Activated naive CD8-positive, alpha-beta T cell treated with anti-CD3 and anti-CD28 coated beads, Interleukin-2, amount 10 ng/mL, durations not matched to agents 7 days and 5 days (primary cell): ENCODE results near the gene UBE2D2. TPM values are rescaled to one million over a fixed set of nuclear protein-coding genes. Genes with fewer than 3 reads are reported as not detected.
A peak's percentile ranks its signal among the peaks of the same experiment; 100 is the strongest.
"Not testable (repeated sequence)": the region's sequence is repeated elsewhere in the genome, so short reads cannot be mapped to it uniquely, and the experiment has no call there.

ENCODE experiments used
- ATAC-seq: fragments of 150-1000 bp; cut with Tn5 transposase; one replicate; pipeline ENCODE4 v1.10.0; 2021; ENCODE audit warnings: low read depth, moderate library complexity
- POLR2A ChIA-PET: fragments of 350-600 bp; sonication (Branson Sonifier 250); formaldehyde crosslinking; loops from one replicate; lab custom pipeline; 2021; ENCODE audit warnings: antibody characterized with exemption; lab: Charles Lee
- DNase-seq: peaks from one replicate; pipeline ENCODE4 v3.0.0; 2021
- H3K27ac Mint-ChIP-seq: one replicate; pipeline ENCODE4 v1.8.0; 2022; ENCODE audit warnings: mild to moderate bottlenecking, mixed read lengths
- H3K27me3 Mint-ChIP-seq: one replicate; pipeline ENCODE4 v1.8.0; 2022; ENCODE audit warnings: mild to moderate bottlenecking, moderate library complexity, mixed read lengths
- H3K36me3 Mint-ChIP-seq: one replicate; pipeline ENCODE4 v1.8.0; 2021; ENCODE audit warnings: mild to moderate bottlenecking, mixed read lengths
- H3K4me1 Mint-ChIP-seq: one replicate; pipeline ENCODE4 v1.8.0; 2021; ENCODE audit warnings: mixed read lengths
- H3K4me3 Mint-ChIP-seq: one replicate; pipeline ENCODE4 v1.8.0; 2022; ENCODE audit warnings: mild to moderate bottlenecking, moderate library complexity, mixed read lengths
- H3K9me3 Mint-ChIP-seq: one replicate; pipeline ENCODE4 v1.8.0; 2021; ENCODE audit warnings: mixed read lengths
- total RNA-seq, 2 experiments: library from RNA; stranded (reverse); gene quantifications; one replicate each; pipeline ENCODE4 v1.2.3, GENCODE V29; 2021

Gene UBE2D2
- total RNA-seq, 2 experiments from 2014 or later = 200 to 217 TPM

DNA sequence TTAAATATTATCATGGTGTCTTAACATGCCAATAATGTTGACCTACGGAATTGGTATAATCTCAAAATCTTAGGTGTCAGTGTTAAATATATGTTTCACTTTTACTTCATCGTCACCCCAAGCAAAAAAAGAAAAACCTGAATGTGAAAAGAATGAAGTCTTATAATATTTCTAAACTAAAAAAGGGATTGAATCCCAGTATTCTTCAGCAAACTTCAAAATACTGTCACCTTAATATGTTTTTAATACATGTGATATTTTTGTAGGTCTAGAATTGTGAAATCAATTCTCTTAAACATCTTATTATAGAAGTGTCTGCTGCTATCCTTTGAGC, 14.1 kb downstream of the UBE2D2 start:
- Mint-ChIP-seq H3K4me1 (peaks cover 56% of the 10 kb centered on the region), H3K4me3 (peak overlapping the region; percentile 80)

DNA sequence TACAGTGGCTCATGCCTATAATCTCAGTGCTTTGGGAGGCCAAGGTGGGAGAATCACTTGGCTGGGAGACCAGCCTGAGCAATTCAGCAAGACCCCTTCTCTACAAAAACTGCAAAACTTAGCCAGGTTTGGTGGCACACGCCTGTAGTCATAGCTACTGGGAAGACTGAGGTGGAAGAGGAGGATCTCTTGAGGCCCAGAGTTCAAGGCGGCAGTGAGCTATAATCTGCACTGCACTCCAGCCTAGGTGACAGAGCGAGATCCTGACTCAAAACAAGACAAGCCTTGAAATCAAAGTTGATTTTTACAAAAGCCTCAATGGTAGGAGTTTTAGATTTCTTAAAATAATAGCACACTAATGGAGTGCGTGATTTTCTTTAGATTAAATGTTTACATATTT, 14.6 kb downstream of the UBE2D2 start:
- DNase-seq = no peak
- H3K36me3 Mint-ChIP-seq = peaks cover 13% of the 10 kb centered on the region
- H3K27me3 Mint-ChIP-seq = no peaks in the 10 kb centered on the region
- POLR2A ChIA-PET = interaction anchor here (2.4 to 5.6 kb wide), 2 partner anchors 10 to 14 kb away, joined by 8 to 33 read pairs; partner anchors contain the start of gene UBE2D2
- peak overlapping the region; percentile 89 for H3K27ac Mint-ChIP-seq
- H3K4me3 Mint-ChIP-seq = peak overlapping the region; percentile 80
- H3K4me1 Mint-ChIP-seq = peaks cover 54% of the 10 kb centered on the region
- ATAC-seq = peak; percentile 34
- H3K9me3 Mint-ChIP-seq = no peaks in the 10 kb centered on the region

More for the DNA sequence above, 14.1 kb downstream of the UBE2D2 start:
- H3K27me3 Mint-ChIP-seq = no peaks in the 10 kb centered on the region
- H3K36me3 Mint-ChIP-seq = peaks cover 13% of the 10 kb centered on the region
- H3K9me3 Mint-ChIP-seq = no peaks in the 10 kb centered on the region
- POLR2A ChIA-PET = interaction anchor here (2.4 to 5.6 kb wide), 2 partner anchors 9 to 13 kb away, joined by 8 to 33 read pairs; partner anchors contain the start of gene UBE2D2
- no peak for DNase-seq
- ATAC-seq = no peak
- peak overlapping the region; percentile 89 for H3K27ac Mint-ChIP-seq

DNA sequence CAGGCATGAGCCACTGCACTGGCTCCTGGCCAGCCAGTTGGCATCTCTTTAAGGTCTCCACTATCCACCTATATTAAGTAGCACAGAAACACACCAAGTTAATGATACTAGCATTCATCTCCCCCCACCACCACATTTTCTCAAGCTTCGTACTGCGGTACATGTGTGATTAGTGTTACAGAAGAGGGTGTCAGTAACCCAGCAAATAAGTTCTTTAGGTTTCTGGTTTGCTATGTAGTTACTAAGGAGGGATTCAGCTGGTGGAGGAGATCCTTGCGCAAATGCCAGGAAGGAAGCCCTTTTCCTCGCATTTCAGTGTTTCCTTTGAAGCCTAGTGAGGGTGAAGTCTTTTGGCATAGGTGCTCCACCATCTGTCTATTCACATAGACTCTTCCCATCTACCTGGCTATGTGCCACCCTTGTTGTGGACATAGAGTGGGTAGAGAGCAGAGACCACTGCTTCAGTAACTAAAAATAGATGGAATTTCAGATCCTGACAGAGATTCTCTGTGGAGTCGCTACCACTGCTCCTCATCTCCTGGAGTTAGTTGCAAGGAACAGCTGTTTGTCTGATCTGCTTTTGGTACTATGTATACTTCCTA, 16.7 kb downstream of the UBE2D2 start:
- peaks cover 11% of the 10 kb centered on the region for H3K36me3 Mint-ChIP-seq
- no peak for DNase-seq
- H3K4me1 Mint-ChIP-seq = peaks cover 43% of the 10 kb centered on the region
- no peaks in the 10 kb centered on the region for H3K27me3 Mint-ChIP-seq
- POLR2A ChIA-PET = interaction anchor here (0.7 to 5.6 kb wide), 6 partner anchors 14 to 756 kb away, joined by 3 to 33 read pairs (median 6); partner anchors contain the start of gene UBE2D2
- no peak for ATAC-seq
- H3K27ac Mint-ChIP-seq = peak overlapping the region; percentile 91
- peak overlapping the region; percentile 79 for H3K4me3 Mint-ChIP-seq
- no peaks in the 10 kb centered on the region for H3K9me3 Mint-ChIP-seq

DNA sequence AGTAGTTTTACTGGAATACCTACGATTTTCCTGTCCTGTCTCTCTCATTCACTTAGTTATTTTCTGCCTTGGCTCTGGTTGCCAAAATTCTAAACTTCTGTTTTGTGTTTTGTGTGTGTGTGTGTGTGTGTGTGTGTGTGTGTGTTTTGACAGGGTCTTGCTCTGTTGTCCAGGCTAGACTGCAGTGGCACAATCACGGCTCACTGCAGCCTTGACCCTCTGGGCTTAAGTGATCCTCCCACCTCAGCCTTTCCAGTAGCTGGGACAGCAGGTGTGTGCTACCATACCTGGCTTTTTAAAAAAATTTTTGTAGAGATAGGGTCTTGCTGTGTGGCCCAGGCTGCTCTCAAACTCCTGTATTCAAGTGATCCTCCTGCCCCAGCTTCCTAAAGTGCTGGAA, 17.2 kb downstream of the UBE2D2 start:
- Mint-ChIP-seq H3K4me1 (peaks cover 43% of the 10 kb centered on the region), H3K4me3 (peak overlapping the region; percentile 79), H3K9me3 (no peaks in the 10 kb centered on the region), H3K36me3 (peaks cover 9% of the 10 kb centered on the region), H3K27me3 (no peaks in the 10 kb centered on the region), H3K27ac (peak overlapping the region; percentile 91)
- DNase-seq = no peak
- POLR2A ChIA-PET = interaction anchor here (1.0 to 5.6 kb wide), 2 partner anchors 15 to 17 kb away, joined by 8 to 33 read pairs; partner anchors contain the start of gene UBE2D2
- no peak for ATAC-seq

DNA sequence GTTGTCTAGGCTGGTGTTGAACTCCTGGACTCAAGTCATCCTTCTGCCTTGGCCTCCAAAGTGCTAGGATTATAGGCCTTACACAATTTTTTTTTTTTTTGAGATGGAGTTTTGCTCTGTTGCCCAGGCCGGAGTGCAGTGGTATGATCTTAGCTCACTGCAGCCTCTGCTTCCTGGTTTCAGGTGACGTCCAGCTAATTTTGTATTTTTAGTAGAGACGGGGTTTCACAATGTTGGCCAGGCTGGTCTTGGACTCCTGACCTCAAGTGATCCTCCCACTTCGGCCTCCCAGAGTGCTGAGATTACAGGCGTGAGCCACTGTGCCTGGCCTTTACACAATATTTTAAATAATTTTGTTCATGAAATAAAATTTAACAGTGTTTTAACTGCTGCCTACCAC, 21.0 kb downstream of the UBE2D2 start:
- DNase-seq, H3K4me3 Mint-ChIP-seq, H3K27me3 Mint-ChIP-seq, H3K27ac Mint-ChIP-seq, H3K9me3 Mint-ChIP-seq, POLR2A ChIA-PET, ATAC-seq: not testable (repeated sequence)
- H3K36me3 Mint-ChIP-seq = peaks cover 22% of the 10 kb centered on the region
- H3K4me1 Mint-ChIP-seq = peaks cover 23% of the 10 kb centered on the region

DNA sequence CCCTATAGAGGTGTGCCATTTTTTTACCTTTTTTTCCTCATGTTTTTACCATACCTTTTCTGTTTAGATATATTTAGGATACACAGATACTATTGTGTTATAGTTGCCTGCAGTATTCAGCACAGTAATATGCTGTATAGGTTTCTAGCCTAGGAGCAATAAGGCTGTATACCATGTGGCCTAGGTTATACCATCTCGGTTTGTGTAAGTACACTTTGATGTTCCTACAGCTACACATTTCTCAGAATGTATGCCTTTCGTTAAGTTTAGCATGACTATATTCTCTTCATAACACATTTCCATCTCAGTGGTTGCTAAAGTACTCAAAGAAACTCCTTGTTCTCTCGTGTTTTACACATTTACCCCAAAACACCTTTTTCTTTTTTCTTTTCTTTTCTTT, 23.0 kb downstream of the UBE2D2 start:
- DNase-seq (no peak), ATAC-seq (peak; percentile 72)
- Mint-ChIP-seq H3K27me3 (no peaks in the 10 kb centered on the region), H3K36me3 (peaks cover 21% of the 10 kb centered on the region), H3K4me1 (peaks cover 22% of the 10 kb centered on the region), H3K9me3 (no peaks in the 10 kb centered on the region), H3K4me3 (no peak overlapping the region), H3K27ac (no peak overlapping the region)
- POLR2A ChIA-PET = interaction anchor here (0.6 kb wide), 1 partner anchor 240 kb away, joined by 3 read pairs; no protein-coding TSS in a partner anchor

DNA sequence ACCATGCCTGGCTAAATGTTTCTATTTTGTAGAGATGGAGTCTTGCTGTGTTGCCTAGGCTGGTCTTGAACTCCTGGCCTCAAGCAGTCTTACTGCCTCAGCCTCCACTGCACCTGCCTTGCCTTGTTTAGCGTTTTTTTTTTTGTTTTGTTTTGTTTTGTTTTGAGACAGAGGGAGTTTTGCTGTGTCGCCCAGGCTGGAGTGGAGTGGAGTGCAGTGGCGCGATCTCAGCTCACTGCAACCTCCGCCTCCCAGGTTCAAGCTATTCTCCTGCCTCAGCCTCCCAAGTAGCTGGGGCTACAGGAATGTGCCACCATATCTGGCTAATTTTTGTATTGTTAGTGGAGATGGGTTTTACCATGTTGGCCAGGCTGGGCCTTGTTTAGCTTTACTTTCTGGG, 27.0 kb downstream of the UBE2D2 start:
- POLR2A ChIA-PET = interaction anchor here (1.3 kb wide), 1 partner anchor 11 kb away, joined by 8 read pairs; no protein-coding TSS in a partner anchor

DNA sequence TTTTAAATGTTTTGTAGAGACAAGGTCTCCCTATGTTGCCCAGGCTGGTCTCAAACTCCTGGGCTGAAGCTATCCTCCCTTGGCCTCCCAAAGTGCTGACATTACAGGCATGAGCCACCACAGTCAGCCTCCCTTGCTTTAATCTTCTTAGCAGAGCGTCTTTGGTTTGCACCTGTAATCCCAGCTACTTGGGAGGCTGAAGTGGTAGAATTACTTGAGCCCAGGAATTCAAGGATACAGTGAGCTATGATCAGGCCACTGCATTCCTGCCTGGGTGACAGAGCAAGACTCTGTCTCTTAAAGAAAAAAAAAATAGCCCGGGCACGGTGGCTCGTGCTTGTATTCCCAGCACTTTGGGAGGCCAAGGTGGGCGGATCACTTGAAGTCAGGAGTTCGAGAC, 27.8 kb downstream of the UBE2D2 start:
- H3K4me3 Mint-ChIP-seq = no peak overlapping the region
- no peaks in the 10 kb centered on the region for H3K9me3 Mint-ChIP-seq
- H3K27me3 Mint-ChIP-seq = no peaks in the 10 kb centered on the region
- no peak for ATAC-seq
- no peak overlapping the region for H3K27ac Mint-ChIP-seq
- peaks cover 21% of the 10 kb centered on the region for H3K36me3 Mint-ChIP-seq
- peaks cover 25% of the 10 kb centered on the region for H3K4me1 Mint-ChIP-seq
- no peak for DNase-seq
- POLR2A ChIA-PET = interaction anchor here (1.4 kb wide), 1 partner anchor 23 kb away, joined by 3 read pairs; no protein-coding TSS in a partner anchor

More for the DNA sequence above, 27.0 kb downstream of the UBE2D2 start:
- Mint-ChIP-seq H3K36me3 (peaks cover 24% of the 10 kb centered on the region), H3K4me1 (peaks cover 29% of the 10 kb centered on the region)
- H3K9me3 Mint-ChIP-seq, H3K27me3 Mint-ChIP-seq, H3K27ac Mint-ChIP-seq, ATAC-seq, H3K4me3 Mint-ChIP-seq, DNase-seq: not testable (repeated sequence)

DNA sequence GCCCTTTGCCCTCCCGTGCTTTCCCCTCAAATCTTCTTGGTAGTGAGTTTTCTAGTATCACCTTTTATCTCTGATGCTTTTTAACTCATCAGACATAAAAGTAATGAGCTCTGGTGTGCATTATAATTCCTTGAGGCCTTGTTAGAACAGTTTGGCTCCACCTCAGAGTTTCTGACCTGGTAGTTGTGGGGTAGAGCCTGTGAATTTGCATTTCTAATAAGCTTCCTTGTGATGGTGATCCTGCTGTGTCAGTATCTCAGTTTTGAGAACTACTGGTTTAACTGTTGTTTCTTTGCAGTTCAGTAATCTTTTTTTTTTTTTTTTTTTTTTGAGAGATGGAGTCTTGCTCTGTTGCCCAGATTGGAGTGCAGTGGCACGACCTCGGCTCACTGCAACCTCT, 31.1 kb downstream of the UBE2D2 start:
- Mint-ChIP-seq H3K4me1 (peaks cover 22% of the 10 kb centered on the region), H3K9me3 (peaks cover 2% of the 10 kb centered on the region), H3K4me3 (no peak overlapping the region), H3K27me3 (no peaks in the 10 kb centered on the region), H3K27ac (no peak overlapping the region), H3K36me3 (peaks cover 22% of the 10 kb centered on the region)
- DNase-seq (no peak), ATAC-seq (no peak)
- POLR2A ChIA-PET = interaction anchor here (1.4 kb wide), 1 partner anchor 15 kb away, joined by 3 read pairs; no protein-coding TSS in a partner anchor

DNA sequence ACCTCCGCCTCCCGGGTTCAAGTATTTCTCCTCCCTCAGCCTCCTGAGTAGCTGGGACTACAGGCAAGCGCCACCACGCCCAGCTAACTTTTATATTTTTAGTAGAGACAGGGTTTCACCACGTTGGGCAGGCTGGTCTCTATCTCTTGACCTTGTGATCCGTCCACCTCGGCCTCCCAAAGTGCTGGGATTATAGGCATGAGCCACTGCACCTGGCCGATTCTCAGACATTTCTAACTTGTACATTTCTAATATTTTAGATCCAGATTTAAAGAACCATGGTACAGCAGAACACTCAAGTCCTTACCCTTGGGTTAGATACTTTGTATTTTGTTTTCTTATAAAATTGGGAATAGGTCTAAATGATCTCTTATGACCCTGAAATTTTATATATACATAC, 31.9 kb downstream of the UBE2D2 start:
- POLR2A ChIA-PET = interaction anchor here (1.4 kb wide), 1 partner anchor 15 kb away, joined by 3 read pairs; no protein-coding TSS in a partner anchor
- peaks cover 20% of the 10 kb centered on the region for H3K4me1 Mint-ChIP-seq
- H3K27me3 Mint-ChIP-seq = not testable (repeated sequence)

DNA sequence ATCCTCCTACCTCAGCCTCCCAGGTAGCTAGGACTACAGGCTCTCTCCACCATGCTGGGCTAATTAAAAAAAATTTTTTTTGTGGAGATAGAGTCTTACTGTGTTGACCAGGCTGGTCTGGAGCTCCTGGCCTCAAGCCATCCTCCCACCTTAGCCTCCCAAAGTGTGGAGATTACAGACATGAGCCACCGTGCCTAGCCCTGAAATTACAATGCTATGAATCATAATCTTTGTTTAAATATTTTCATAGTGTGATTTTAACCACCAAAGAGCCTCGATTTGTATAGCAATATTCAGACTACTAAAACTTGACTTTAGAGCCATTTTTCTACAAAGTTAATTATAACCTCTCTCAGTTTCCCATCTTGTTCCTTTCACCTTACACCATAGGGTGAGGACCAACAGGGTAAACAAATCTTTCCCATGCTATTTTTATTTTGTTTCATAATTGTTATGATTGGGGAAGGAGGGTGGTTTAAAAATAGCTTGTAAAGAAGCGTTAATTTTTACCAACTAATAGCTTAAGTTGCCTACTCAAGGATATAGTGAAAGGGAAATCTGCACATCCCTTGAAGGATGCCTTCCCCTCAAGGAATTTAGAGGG, 32.7 kb downstream of the UBE2D2 start:
- no peak overlapping the region for H3K4me3 Mint-ChIP-seq
- H3K4me1 Mint-ChIP-seq = peaks cover 16% of the 10 kb centered on the region

More for the DNA sequence above, 31.9 kb downstream of the UBE2D2 start:
- H3K4me3 Mint-ChIP-seq, H3K27ac Mint-ChIP-seq, H3K9me3 Mint-ChIP-seq, DNase-seq, ATAC-seq: not testable (repeated sequence)
- peaks cover 25% of the 10 kb centered on the region for H3K36me3 Mint-ChIP-seq

DNA sequence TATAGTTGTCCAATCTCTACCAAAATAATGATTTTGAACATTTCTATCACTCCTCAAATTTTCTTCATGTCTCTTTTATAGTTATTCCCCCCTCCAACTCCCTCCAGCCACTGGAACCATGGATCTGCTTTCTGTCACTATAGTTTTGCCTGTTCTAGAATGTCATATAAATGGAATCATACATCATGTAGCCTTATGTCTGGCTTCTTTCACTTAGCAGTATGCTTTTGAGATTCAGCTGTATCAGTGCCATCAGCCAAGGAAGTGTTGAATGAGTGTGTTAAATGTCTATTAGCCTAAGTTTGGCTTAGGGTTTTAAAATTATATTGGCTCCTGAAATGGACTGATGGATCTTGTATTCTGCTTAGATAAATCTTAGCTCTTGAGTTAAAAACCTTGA, 36.0 kb downstream of the UBE2D2 start:
- DNase-seq = no peak
- Mint-ChIP-seq H3K27me3 (no peaks in the 10 kb centered on the region), H3K9me3 (peaks cover 2% of the 10 kb centered on the region), H3K36me3 (peaks cover 22% of the 10 kb centered on the region), H3K27ac (peak overlapping the region; percentile 68), H3K4me1 (peaks cover 8% of the 10 kb centered on the region), H3K4me3 (peak overlapping the region; percentile 3)
- no peak for ATAC-seq
- POLR2A ChIA-PET = interaction anchor here (0.6 kb wide), 2 partner anchors 20 to 35 kb away, joined by 3 to 4 read pairs; no protein-coding TSS in a partner anchor

More for the DNA sequence above, 32.7 kb downstream of the UBE2D2 start:
- Mint-ChIP-seq H3K36me3 (peaks cover 23% of the 10 kb centered on the region), H3K9me3 (peaks cover 2% of the 10 kb centered on the region), H3K27me3 (no peaks in the 10 kb centered on the region), H3K27ac (no peak overlapping the region)
- POLR2A ChIA-PET = no interaction called here
- DNase-seq (no peak), ATAC-seq (no peak)

DNA sequence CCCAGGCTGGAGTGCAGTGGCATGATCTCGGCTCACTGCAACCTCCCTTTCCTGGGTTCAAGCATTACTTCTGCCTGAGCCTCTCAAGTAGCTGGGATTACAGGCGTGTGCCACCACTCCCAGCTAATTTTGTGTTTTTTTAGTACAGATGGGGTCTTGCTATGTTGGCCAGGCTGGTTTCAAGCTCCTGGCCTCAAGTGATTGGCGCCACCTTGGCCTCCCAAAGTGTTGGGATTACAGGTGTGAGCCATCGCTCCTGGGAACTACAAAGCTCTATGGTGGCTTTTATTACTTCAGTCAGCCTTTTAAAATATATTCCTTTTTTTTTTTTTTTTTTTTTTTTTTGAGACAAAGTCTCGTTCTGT, 37.4 kb downstream of the UBE2D2 start:
- POLR2A ChIA-PET = interaction anchor here (0.7 to 1.4 kb wide), 6 partner anchors 10 to 525 kb away, joined by 3 to 8 read pairs (median 4); partner anchors contain the start of gene UBE2D2
- not testable (repeated sequence) for H3K27ac Mint-ChIP-seq

More for the DNA sequence above, 37.4 kb downstream of the UBE2D2 start:
- H3K4me1 Mint-ChIP-seq, H3K9me3 Mint-ChIP-seq, H3K4me3 Mint-ChIP-seq, H3K27me3 Mint-ChIP-seq, DNase-seq, ATAC-seq: not testable (repeated sequence)
- H3K36me3 Mint-ChIP-seq = peaks cover 26% of the 10 kb centered on the region
